AG20443 (cell line): ENCODE results near the gene SUPT20H.
A peak's percentile ranks its signal among the peaks of the same experiment; 100 is the strongest.
"Not testable (repeated sequence)": the region's sequence is repeated elsewhere in the genome, so short reads cannot be mapped to it uniquely, and the experiment has no call there.

Experiments
- DNase-seq: peaks from one replicate; pipeline ENCODE4 v3.0.0; 2012; ENCODE audit warnings: low spot score, mixed read lengths

Gene SUPT20H

DNA sequence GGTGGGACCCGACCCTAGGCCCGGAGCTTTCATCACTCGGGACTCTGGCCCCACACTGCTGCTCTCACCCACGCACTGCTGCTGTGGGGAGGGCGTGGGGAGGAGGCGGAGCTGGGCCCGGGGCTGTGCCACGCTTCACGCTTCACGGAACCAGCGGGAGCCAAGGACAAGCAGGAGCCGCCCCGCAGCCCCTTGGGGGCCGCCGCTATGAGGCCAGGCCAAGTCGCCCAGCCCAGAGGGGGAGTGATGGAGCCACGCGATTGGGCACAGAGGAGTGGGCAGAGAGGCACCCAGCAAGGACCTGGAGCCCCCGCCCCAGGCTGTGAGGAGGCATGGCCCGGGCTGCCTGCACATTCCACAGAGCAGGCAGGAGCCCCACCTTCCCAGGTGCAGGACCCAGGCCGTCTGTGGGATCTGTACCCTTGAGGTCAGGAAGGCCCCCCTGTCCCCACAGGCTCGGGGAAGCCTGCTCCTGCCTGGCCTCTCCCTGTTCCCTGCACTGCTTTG is 10.2 kb upstream of the SUPT20H start:
- DNase-seq, result no peak

DNA sequence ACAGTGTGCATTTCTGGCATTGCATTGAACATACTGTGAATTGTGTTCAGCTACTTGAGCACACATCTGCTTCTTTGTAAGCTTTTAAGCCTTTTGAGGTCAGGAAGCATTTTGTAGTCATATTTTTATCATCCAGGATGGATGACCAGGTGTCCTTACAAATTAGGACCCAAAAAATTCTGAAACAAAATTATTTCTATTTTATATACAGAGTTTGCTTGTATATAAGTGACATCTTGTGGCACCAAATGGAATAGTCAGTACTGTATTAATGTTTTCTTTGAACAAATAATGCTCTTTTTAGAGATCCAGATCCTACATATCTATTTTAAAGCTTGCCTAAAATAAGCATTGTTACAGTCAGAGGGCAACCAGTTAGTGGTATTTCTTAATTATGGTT is 9.5 kb upstream of the SUPT20H start:
- DNase-seq, result no peak

DNA sequence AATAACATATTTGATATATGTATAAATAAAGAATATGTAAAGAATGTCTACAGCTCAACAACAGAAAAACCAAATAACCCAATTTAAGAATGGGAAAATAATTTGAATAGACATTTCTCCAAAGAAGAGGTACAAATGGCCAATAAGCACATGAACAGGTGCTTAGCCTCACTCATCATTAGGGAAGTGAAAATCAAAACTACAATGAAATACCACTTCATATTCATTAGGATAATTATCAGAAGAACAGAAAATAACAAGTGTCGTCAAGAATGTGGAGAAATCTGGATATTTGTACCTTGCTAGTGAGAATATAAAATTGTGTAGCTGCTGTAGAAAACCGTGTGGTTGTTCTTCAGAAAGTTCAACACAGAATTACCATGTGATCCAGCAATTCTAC is 8.4 kb upstream of the SUPT20H start:
- no peak for DNase-seq

DNA sequence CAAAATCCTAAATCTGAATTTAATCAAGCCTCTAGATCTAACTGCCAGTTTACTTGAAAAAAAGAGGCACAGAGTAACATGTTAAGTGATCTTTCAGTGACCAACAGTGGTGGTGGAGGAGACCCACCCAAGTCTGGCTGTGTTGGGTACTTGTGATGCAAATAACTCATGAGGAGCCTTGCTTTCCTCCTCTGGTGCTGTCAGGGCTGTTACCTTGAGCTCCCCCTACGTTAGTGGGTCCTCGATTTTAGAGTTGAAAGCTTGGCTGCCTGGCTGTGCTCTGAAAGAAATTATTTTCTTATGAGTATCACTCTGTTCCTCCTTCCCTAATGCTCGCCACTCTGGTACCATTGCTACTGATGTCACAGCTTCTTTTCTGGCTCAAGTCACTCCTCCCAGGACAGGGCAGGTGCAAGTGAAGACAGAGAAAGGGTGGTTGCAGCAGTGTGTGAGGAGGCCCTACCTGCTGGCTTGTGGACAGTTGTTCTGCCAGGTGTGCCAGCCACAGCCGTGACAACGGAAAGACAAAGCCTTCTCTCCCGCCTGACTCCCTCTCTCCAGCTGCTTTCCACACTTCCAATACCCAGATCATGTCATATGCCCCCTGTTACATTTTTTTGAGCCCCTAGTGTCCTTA is 6.5 kb upstream of the SUPT20H start:
- DNase-seq, result no peak

DNA sequence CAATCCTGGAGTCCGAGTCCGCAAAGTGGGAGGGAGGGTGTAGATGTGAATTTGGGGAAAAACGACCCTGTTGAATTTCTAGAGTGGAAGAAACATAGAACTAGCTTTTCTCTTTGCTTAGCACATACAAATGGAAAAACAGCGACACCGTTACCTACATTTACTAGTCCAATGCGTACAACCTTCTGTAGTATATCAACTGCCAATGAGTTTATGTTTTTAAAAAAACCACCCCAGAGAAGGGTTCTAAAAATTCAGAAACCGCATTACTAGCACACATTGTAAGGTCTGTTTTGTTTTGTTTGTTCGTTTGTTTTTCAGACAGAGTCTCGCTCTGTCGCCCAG is 332 bp upstream of the SUPT20H start:
- DNase-seq, result no peak

DNA sequence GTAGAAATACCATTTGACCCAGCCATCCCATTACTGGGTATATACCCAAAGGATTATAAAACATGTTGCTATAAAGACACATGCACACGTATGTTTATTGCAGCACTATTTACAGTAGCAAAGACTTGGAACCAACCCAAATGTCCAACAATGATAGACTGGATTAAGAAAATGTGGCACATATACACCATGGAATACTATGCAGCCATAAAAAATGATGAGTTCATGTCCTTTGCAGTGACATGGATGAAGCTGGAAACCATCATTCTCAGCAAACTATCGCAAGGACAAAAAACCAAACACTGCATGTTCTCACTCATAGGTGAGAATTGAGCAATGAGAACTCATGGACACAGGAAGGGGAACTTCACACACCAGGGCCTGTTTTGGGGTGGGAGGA is 3.3 kb downstream of the SUPT20H start:
- DNase-seq, result not testable (repeated sequence)

DNA sequence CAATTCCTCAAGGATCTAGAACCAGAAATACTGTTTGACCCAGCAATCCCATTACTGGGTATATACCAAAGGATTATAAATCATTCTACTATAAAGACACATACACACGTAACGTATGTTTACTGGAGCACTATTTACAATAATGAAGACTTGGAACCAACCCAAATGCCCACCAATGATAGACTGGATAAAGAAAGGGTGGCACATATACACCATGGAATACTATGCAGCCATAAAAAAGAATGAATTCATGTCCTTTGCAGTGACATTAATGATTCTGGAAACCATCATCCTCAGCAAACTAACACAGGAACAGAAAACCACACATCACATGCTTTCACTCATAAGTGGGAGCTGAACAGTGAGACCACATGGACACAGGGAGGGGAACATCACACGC is 6.4 kb downstream of the SUPT20H start:
- not testable (repeated sequence) for DNase-seq

DNA sequence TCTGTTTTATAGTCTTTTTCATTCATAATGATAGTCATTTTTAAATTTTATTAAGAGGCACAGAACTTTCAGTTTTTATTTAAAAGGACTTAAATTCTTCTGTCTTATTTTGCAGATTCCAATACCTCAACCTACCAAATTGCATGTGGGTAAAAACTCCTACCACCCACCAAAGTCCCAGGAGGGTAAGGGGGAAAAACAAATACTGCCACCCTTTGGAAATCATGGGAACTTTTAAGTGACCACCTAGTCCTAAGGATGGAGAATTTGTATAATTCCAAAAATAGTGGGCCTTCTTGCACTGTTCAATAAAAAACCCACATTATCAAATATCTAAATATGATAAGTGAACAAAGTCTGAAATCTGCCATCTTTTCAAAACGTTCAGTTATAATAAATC is 9.7 kb downstream of the SUPT20H start:
- no peak for DNase-seq

DNA sequence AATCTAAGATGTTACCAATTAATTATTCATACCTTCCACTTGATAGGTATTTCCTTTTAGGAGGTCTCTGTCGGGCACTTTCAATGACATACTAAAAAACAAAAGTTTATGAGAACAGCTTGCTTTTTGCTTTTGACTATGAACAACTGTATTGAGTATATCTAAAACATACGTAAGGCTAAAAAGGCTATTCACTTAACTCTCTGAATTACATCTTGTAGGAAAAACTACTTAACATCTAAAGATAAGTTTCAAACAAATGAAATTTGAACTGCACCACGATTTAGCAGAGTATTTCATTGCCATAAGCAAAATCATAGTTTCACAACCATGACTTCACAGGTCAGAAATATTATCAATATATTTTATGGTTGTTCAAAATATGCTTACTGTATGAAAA is 11.6 kb downstream of the SUPT20H start:
- DNase-seq, result no peak

DNA sequence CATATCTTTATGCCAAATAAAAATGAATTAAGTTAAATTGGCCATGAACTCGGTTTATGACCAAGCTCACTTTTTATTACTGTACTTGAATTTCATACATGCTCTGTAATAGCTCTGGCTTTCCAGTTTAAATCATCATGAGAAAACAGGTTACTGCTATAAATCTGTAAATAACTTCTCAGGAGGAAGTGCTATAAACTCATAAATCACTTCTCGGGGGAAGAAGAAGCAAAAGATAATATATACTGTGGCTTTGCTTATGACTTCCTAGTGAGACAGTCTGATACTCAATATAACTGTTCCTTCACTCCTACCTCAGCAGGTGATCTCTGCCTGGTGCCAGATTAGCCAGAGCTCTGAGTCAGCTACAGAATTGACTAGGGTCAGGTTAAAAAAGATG is 12.5 kb downstream of the SUPT20H start:
- no peak for DNase-seq

DNA sequence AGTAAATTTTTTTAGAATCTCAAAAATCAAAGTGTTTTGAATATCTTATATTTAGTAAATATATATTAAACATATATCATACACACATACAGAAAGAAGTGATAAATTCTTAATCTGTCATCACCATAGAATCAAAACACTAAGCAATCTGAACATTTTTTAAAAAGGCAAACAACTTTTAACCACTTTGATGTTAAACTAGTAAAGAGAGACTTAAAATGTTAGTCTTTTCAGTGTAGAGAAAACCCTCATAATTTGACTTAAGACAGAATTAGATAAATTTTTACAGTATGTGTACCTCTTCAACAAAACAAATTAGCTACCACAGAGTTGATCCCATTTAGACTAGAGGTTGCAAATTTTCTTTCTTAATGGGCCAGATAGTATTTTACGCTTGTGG is 13.4 kb downstream of the SUPT20H start:
- DNase-seq, result no peak

DNA sequence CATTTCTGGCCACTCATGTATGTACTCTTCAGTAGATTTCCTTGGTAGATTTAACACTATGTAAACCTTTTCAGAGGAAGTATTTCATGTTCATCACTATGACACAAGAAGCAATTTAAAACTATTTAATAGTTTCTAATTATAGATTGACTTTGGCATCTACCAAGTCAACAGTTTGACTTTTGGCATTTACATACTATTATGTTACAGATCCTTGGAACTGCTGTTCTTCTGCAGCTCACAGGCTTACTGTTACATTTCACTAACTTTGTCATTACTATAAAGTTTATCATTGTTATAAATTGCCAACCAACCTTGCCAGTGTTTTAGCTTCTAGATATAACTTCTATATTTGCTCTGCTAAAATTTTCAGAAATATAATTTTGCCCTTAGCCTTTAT is 18.7 kb downstream of the SUPT20H start:
- DNase-seq, result no peak

DNA sequence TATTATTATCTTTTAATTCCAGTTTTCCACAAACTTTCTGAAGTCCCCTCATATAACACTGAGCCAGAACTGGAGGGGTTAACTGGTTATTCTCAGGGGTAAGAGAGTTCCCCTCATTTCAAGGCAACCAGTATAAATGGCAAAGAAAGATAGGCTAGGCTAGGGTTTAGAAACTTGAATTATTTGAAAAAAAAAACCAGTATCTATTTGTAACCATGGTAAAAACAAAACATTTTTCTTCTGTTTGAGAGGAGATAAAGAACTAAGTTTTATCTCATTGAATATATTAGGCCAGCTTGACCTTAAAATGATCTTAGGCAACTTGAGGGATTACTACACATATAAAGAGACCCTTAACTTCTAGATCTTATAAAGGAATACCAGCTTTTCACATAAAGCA is 19.6 kb downstream of the SUPT20H start:
- DNase-seq, result no peak

DNA sequence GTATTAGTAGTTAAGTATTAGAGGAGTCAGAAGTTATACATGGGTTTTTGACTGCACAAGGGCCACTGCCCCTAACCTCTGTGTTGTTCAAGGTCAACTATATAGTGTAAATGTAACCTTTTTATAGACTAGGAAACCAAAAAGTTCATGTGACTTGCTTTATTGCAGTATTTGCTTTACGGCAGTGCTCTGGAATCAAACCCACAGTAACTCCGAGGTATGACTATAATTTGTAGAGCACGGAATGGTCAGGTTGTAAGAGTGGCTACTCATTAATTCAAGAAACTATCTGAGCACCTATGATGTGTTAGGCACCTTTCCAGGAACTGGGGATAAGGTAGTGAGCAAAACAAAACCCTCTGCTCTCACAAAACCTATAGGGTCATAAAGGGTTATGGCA is 22.2 kb downstream of the SUPT20H start:
- no peak for DNase-seq

DNA sequence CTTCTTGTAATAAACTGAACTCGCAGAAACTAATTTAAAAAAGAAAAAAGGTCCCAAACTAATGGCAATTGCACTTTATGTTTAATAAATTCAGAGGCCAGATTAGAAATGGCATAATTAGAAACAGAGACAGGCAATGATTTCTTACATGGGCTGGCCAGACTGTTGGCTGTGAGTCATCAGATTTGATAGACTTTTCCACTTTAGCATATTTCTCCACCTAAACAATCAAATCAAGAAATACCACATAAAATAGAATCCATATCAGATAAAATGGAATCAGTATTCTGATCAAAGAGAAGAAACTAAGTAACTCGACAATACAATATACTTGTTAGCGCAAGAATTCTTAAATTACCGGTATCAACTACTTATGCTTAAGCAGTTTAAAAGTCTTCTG is 29.9 kb downstream of the SUPT20H start:
- DNase-seq, result peak; percentile 22

DNA sequence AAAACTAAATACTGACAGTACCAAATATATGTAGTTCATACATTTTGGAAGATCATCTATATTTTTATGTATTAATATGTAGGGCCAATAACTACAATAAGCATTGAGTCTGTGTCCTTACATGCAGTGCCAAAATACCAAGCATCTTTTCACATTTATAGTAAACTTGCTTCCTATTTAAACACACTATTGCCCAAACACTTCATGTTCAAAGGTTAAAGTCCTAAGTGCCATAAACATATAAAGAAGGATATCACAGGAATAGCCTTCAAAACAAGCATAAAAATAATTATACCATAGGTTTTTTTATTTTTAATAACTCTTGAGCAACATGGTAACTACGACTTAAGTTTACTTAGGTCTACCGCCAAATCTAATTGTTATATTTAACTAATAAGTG is 31.8 kb downstream of the SUPT20H start:
- no peak for DNase-seq

DNA sequence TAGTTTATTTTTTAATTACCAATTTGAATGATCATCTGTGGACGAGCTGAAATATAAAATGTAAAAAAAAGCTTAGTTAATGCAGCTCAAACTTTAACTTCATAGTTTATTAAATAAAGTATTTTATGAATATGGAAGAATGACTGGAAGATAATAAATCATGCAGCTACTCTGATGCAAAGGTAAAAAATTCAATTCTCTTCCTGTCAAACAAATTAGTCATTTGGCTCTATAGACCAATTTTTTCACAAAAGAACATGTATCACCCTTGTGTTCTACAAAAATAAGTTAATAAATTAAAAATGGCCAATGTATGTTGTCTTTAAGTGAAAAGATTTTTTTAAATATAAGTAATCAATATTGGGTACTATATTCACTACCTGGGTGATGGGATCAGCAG is 32.7 kb downstream of the SUPT20H start:
- DNase-seq, result no peak

DNA sequence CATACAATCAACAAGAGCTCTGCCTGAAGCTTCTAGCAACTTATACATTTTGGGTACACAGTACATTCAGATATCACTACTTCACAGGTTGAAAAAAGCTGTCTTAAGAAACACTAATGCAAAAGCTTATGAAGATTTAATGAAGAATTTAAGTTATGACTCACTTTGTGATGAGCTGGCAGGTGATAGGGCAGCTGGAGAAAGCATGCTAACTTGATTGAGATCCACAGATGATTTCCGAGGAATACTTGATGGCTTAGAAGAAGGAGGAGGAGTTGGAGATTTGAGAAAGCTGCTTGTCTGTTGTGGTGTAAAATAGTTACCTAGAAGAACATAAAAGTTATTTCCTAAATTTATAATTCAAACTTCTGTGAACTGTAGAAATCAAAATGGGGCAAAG is 35.6 kb downstream of the SUPT20H start:
- peak; percentile 15 for DNase-seq

DNA sequence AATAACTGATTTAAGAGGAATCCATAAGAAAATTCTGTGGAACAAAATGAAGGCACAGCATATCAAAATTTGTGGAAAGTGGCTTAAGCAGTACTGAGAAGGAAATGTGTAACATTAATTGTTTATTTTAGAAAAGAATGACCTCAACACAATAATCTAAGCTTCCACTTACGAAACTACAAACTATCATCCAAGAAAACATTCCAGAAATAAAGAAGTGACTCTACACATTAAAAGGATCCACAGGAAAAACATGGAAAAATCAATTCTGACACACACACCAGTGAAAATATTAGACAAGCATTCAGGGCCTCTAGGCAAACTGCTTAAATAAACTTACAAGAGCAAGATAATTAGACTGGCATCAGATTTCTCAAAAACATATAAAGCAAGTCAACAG is 44.9 kb downstream of the SUPT20H start:
- DNase-seq, result no peak

DNA sequence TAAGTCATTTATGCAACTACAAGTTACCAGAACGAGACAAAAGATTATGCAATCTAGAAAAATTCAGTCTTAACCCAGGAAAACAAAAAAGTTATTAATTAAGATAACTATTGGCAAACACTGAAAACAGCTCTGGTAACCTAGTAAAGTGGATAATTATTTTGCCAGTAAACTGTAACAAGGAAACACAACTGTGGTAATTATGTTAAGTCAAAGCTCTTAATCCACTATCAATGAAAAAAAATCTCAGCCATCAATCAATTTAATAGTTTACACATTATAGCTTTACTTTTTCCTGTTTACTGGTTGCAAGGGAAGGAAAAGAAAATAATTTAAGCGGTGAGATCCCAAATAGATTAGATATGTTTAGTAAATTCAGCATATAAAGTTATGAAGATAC is 47.7 kb downstream of the SUPT20H start:
- no peak for DNase-seq

DNA sequence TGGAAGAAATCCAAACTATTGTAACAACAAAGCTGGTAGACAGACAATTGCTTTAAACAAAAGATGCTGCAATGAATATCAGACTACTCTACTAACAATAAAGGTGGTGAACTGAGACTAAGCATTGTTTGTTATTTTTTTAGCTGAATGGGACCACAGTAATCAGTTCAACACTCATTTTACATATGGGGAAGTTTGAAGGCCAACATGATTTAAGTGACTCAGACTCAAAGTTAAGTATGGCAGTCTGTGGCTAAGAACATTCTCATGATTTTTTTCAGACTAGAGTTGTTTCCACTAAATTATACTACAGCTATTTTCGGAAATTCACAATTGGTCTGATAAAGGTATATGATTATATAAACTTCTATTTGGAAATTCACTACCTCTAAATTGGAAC is 48.5 kb downstream of the SUPT20H start:
- DNase-seq, result no peak

DNA sequence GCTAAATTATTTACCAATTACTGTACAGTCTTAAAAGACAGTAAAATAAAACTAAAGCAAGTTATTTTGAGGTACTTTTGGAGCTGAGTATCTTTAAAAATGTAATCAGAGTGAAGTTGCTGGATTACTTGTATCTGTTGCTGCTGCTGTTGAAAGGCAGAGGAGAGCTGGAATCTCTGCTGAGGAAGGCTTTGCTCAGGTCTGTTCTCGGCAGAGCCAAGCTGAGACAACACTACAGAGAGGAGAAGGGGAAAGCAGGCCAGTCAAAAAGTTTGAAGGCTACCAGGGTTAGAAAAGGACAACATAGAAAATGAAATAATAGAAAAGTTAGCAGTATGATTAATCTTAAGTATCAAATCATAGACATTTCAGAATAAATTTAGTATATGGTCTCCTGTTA is 49.1 kb downstream of the SUPT20H start:
- DNase-seq, result no peak

DNA sequence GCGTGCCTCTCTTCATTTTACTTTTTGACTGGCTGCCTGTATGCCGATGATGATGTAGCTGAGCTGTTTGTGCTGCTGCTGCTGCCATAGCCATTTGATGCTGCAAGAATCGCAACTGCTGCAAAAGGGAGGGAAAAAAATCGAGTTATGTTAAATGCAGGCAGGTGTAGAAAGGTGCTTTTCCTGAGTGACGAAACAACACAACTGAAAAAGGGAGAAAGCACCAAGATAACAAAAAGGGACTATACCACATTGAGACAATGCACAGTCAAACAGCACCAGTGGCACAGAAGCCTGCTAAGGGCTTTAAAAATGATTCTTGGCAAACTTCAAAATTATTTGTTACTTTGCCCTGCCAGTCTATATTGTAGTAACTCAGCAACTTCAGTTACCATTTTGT is 49.8 kb downstream of the SUPT20H start:
- DNase-seq, result no peak

DNA sequence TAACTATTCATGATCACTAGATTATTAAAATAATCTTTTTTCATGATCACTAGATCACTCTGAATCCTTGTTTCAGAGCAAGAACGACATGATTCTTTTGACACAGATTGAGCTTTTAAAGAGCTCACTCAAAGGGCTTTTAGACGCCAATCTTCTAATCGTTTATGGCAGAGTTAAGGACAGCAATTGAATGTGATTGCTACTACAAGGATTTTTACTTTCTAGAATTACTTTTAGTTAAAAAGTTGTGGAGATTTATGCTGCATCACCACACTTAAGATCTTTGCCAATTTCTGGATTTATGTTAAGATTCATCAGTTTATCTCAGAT is 57.6 kb downstream of the SUPT20H start:
- DNase-seq, result no peak
